Parathyroid adenoma (tissue), 2 donors: ENCODE results near the gene TMEM244.
"Not testable (repeated sequence)": the region's sequence is repeated elsewhere in the genome, so short reads cannot be mapped to it uniquely, and the experiment has no call there.

Source experiments
- H2AFZ ChIP-seq: fragments of 300-600 bp; sonication (generic); one replicate; pipeline ENCODE4 v1.7.0; 2017; ENCODE audit warnings: antibody characterized with exemption, mild to moderate bottlenecking
- H3K27ac ChIP-seq: fragments of 300-600 bp; sonication (generic); one replicate; pipeline ENCODE4 v1.7.0; 2017
- H3K27me3 ChIP-seq: fragments of 300-600 bp; sonication (generic); one replicate; pipeline ENCODE4 v1.7.0; 2017; ENCODE audit warnings: low read length; ENCODE audit not compliant: control insufficient read depth, insufficient read depth
- H3K36me3 ChIP-seq: fragments of 300-600 bp; sonication (generic); one replicate; pipeline ENCODE4 v1.7.0; 2017; ENCODE audit warnings: low read length; ENCODE audit not compliant: control insufficient read depth, insufficient read depth
- H3K4me1 ChIP-seq: fragments of 300-600 bp; sonication (generic); one replicate; pipeline ENCODE4 v1.7.0; 2017; ENCODE audit warnings: control low read depth
- H3K4me2 ChIP-seq: fragments of 300-600 bp; sonication (generic); one replicate; pipeline ENCODE4 v1.7.0; 2017; ENCODE audit warnings: low read length
- H3K4me3 ChIP-seq: fragments of 300-600 bp; sonication (generic); one replicate; pipeline ENCODE4 v1.7.0; 2017; ENCODE audit warnings: low read depth, low read length
- H3K79me2 ChIP-seq: fragments of 300-600 bp; sonication (generic); one replicate; pipeline ENCODE4 v1.7.0; 2017; ENCODE audit warnings: control low read depth
- H3K9ac ChIP-seq: fragments of 300-600 bp; sonication (generic); one replicate; pipeline ENCODE4 v1.7.0; 2017; ENCODE audit warnings: mild to moderate bottlenecking
- H3K9me3 ChIP-seq: fragments of 300-600 bp; sonication (generic); one replicate; pipeline ENCODE4 v1.7.0; 2017; ENCODE audit warnings: low read length; ENCODE audit not compliant: control insufficient read depth
- TF ChIP-seq, protein P1 (sequence below): fragments of 300-600 bp; sonication (generic); IDR thresholded peaks from one replicate; pipeline ENCODE4 v1.7.0; 2017; ENCODE audit warnings: antibody characterized with exemption, mild to moderate bottlenecking
- donor health status: primary hyperparathyroidism.

Gene TMEM244

GRCh38 chr6:129817332-129817731 lies 43.8 kb downstream of the TMEM244 start:
- Histone ChIP-seq H3K4me1 (no peaks in the 10 kb centered on the region), H3K9me3 (no peaks in the 10 kb centered on the region), H3K36me3 (no peaks in the 10 kb centered on the region), H3K27ac (no peak overlapping the region), H3K9ac (no peak overlapping the region), H3K4me3 (no peak overlapping the region), H3K79me2 (no peaks in the 10 kb centered on the region), H3K27me3 (no peaks in the 10 kb centered on the region), H3K4me2 (no peak overlapping the region), H2AFZ (no peak overlapping the region)
- TF ChIP-seq, protein P1, sequence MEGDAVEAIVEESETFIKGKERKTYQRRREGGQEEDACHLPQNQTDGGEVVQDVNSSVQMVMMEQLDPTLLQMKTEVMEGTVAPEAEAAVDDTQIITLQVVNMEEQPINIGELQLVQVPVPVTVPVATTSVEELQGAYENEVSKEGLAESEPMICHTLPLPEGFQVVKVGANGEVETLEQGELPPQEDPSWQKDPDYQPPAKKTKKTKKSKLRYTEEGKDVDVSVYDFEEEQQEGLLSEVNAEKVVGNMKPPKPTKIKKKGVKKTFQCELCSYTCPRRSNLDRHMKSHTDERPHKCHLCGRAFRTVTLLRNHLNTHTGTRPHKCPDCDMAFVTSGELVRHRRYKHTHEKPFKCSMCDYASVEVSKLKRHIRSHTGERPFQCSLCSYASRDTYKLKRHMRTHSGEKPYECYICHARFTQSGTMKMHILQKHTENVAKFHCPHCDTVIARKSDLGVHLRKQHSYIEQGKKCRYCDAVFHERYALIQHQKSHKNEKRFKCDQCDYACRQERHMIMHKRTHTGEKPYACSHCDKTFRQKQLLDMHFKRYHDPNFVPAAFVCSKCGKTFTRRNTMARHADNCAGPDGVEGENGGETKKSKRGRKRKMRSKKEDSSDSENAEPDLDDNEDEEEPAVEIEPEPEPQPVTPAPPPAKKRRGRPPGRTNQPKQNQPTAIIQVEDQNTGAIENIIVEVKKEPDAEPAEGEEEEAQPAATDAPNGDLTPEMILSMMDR: no peak

- H3K9ac ChIP-seq: no peak overlapping the region
- TF ChIP-seq, protein P1: no peak
- H3K79me2 ChIP-seq: no peaks in the 10 kb centered on the region
- H3K27ac ChIP-seq: no peak overlapping the region
- no peaks in the 10 kb centered on the region for H3K4me1 ChIP-seq
- no peaks in the 10 kb centered on the region for H3K36me3 ChIP-seq
- H2AFZ ChIP-seq: no peak overlapping the region
- H3K9me3 ChIP-seq: no peaks in the 10 kb centered on the region
- H3K4me2 ChIP-seq: no peak overlapping the region
- H3K4me3 ChIP-seq: no peak overlapping the region
- no peaks in the 10 kb centered on the region for H3K27me3 ChIP-seq
These were observed 48.9 kb downstream of the TMEM244 start for GRCh38 chr6:129812145-129812777.

GRCh38 chr6:129807141-129807540 lies 54.0 kb downstream of the TMEM244 start:
- H3K9ac ChIP-seq, H2AFZ ChIP-seq, H3K4me1 ChIP-seq: not testable (repeated sequence)

DNA sequence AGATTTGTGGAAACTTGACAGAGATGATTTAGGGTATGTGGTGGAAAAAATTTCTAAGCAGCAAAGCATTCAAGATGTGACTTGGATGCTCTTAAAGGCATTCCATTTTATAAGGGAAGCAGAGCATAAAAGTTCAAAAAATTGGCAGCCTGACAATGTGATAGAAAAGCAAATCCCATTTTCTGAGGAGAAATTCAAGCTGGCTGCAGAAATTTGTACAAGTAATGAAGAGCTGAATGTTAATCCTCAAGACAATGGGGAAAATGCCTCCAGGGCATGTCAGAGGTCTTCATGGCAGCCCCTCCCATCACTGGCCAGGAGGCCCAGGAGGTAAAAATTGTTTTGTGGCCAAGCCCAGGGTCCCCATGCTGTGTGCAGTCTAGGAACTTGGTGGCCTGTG lies 58.2 kb downstream of the TMEM244 start:
- not testable (repeated sequence) for H3K79me2 ChIP-seq

More at GRCh38 chr6:129807141-129807540, 54.0 kb downstream of the TMEM244 start:
- H3K9me3 ChIP-seq, H3K36me3 ChIP-seq, H3K27me3 ChIP-seq, H3K4me3 ChIP-seq, H3K79me2 ChIP-seq, H3K4me2 ChIP-seq, H3K27ac ChIP-seq: not testable (repeated sequence)

GRCh38 chr6:129801909-129802308 lies 59.2 kb downstream of the TMEM244 start:
- Histone ChIP-seq H2AFZ (no peak overlapping the region), H3K4me1 (no peaks in the 10 kb centered on the region), H3K27ac (no peak overlapping the region), H3K4me2 (no peak overlapping the region), H3K36me3 (no peaks in the 10 kb centered on the region), H3K27me3 (no peaks in the 10 kb centered on the region), H3K4me3 (no peak overlapping the region), H3K9ac (no peak overlapping the region), H3K79me2 (no peaks in the 10 kb centered on the region), H3K9me3 (no peaks in the 10 kb centered on the region)
- TF ChIP-seq, protein P1: no peak

More for the DNA sequence above, 58.2 kb downstream of the TMEM244 start:
- not testable (repeated sequence) for H3K4me3 ChIP-seq, H3K27me3 ChIP-seq, H3K9me3 ChIP-seq, H3K9ac ChIP-seq, H3K27ac ChIP-seq, H3K36me3 ChIP-seq, H3K4me1 ChIP-seq, H2AFZ ChIP-seq, H3K4me2 ChIP-seq

DNA sequence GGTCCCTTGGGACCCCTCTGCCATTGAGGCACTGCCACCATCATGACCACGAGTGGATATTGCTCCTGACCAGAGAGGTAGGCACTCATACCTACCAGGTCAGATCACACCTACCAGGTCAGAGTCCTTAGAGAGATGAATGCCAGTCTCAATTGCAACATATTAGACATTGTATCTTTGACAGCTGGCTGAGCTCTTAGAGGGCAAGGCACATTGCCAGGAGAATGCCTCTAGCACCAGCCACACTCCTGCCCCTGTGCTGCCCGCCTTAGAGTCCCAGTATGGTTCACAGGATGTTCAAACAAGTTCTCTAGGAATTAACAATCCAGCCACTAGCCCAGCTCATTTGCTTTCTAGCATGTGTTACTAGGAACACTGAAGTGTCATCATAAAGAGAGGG lies 65.9 kb downstream of the TMEM244 start:
- Histone ChIP-seq H3K27ac (no peak overlapping the region), H3K4me2 (no peak overlapping the region), H3K9me3 (no peaks in the 10 kb centered on the region), H3K36me3 (no peaks in the 10 kb centered on the region), H2AFZ (no peak overlapping the region), H3K9ac (no peak overlapping the region), H3K4me1 (no peaks in the 10 kb centered on the region), H3K4me3 (no peak overlapping the region), H3K27me3 (no peaks in the 10 kb centered on the region), H3K79me2 (no peaks in the 10 kb centered on the region)
- TF ChIP-seq, protein P1: no peak
